Common myeloid progenitor, CD34-positive (primary cell): ENCODE data around the gene DPYSL4.

Experiments
- CTCF ChIA-PET: fragments of 350-600 bp; sonication (Branson Sonifier 250); formaldehyde crosslinking; loops from one replicate; lab custom pipeline; 2021; ENCODE audit warnings: antibody characterized with exemption; lab: Charles Lee
- POLR2A ChIA-PET: fragments of 350-600 bp; sonication (Branson Sonifier 250); formaldehyde crosslinking; loops from one replicate; lab custom pipeline; 2021; ENCODE audit warnings: antibody characterized with exemption; lab: Charles Lee
- DNase-seq, 3 donors: peaks; one replicate each; pipeline versions ENCODE4 v3.0.0 to v3.0.0-alpha.2; 2013
- H3K27ac ChIP-seq, 2 experiments: 1 replicate in 1 of 2; 2 replicates in 1 of 2; pipeline ENCODE4 v1.7.0; 2013; ENCODE audit warnings: inconsistent platforms in 2 of 2, low read length in 2 of 2, mild to moderate bottlenecking in 2 of 2, low read depth in 1 of 2, moderate library complexity in 1 of 2; ENCODE audit not compliant: severe bottlenecking in 2 of 2, insufficient read depth in 1 of 2, poor library complexity in 1 of 2
- H3K27me3 ChIP-seq, 5 experiments: replicated peaks in 2 of 5; 1 replicate in 3 of 5; 2 replicates in 2 of 5; pipeline versions ENCODE4 v1.6.1 to v1.7.0; 2013; ENCODE audit warnings: low read length in 4 of 5, mild to moderate bottlenecking in 2 of 5, moderate library complexity in 2 of 5, inconsistent platforms in 1 of 5; ENCODE audit not compliant: insufficient read depth in 5 of 5, control insufficient read depth in 4 of 5
- H3K36me3 ChIP-seq, 4 experiments: 1 replicate in 2 of 4; 2 replicates in 2 of 4; pipeline versions ENCODE4 v1.6.1 to v1.7.0; 2013; ENCODE audit warnings: low read length in 3 of 4, control low read depth in 1 of 4, mild to moderate bottlenecking in 1 of 4; ENCODE audit not compliant: control insufficient read depth in 4 of 4, insufficient read depth in 4 of 4
- H3K4me1 ChIP-seq, 4 experiments: 1 replicate in 3 of 4; 2 replicates in 1 of 4; pipeline versions ENCODE4 v1.6.1 to v1.7.1; 2013; ENCODE audit warnings: low read length in 3 of 4, mild to moderate bottlenecking in 3 of 4, control low read depth in 1 of 4, inconsistent platforms in 1 of 4, moderate library complexity in 1 of 4; ENCODE audit not compliant: control insufficient read depth in 4 of 4, insufficient read depth in 4 of 4; ENCODE audit errors: control extremely low read depth in 1 of 4
- H3K4me3 ChIP-seq, 7 experiments: 1 replicate in 4 of 7; 2 replicates in 3 of 7; pipeline versions ENCODE4 v1.5.1 to v1.7.0; 2013; ENCODE audit warnings: mild to moderate bottlenecking in 7 of 7, low read length in 6 of 7, moderate library complexity in 6 of 7, inconsistent platforms in 2 of 7, low read depth in 2 of 7, control low read depth in 1 of 7; ENCODE audit not compliant: insufficient read depth in 4 of 7, control insufficient read depth in 1 of 7; ENCODE audit errors: extremely low read depth in 1 of 7
- H3K9me3 ChIP-seq, 5 experiments: 1 replicate in 4 of 5; 2 replicates in 1 of 5; pipeline versions ENCODE4 v1.6.1 to v1.7.1; 2013; ENCODE audit warnings: low read length in 4 of 5, mild to moderate bottlenecking in 2 of 5, inconsistent platforms in 1 of 5, low read depth in 1 of 5, moderate library complexity in 1 of 5; ENCODE audit not compliant: control insufficient read depth in 4 of 5, insufficient read depth in 2 of 5; ENCODE audit errors: control extremely low read depth in 1 of 5
- WGBS: methylation state at CpG from one replicate; pipeline ENCODE4 v1.1.5; 2013; ENCODE audit not compliant: insufficient coverage; 5-methylcytosine and 5-hydroxymethylcytosine counted together

The DPYSL4 gene

GRCh38 chr10:132237396-132237795, 50.6 kb downstream of the DPYSL4 start:
- H3K27me3 ChIP-seq = no peaks in the 10 kb centered on the region
- no peak overlapping the region for H3K4me3 ChIP-seq
- ChIA-PET CTCF (interaction anchor here (1.0 kb wide), 1 partner anchor 112 kb away, joined by 3 read pairs; no protein-coding TSS in a partner anchor), POLR2A (no interaction called here)
- peaks cover 0 to 3% (median 0%) of the 10 kb centered on the region in 4 experiments for H3K36me3 ChIP-seq
- peaks cover 0 to 25% (median 20%) of the 10 kb centered on the region in 4 experiments for H3K4me1 ChIP-seq
- 100% methylated on average over 10 of the region's 15 CpGs for WGBS
- DNase-seq = no peak
- no peak overlapping the region for H3K27ac ChIP-seq
- no peaks in the 10 kb centered on the region for H3K9me3 ChIP-seq

- Histone ChIP-seq H3K4me3 (no peak overlapping the region), H3K4me1 (peaks cover 0 to 20% (median 16%) of the 10 kb centered on the region in 4 experiments), H3K27ac (no peak overlapping the region), H3K27me3 (no peaks in the 10 kb centered on the region), H3K36me3 (peaks cover 0 to 3% (median 0%) of the 10 kb centered on the region in 4 experiments), H3K9me3 (no peaks in the 10 kb centered on the region)
- CTCF ChIA-PET = no interaction called here
- POLR2A ChIA-PET = no interaction called here
- 62% methylated on average over 8 of the region's 9 CpGs for WGBS
- no peak for DNase-seq
Observed at GRCh38 chr10:132237871-132238270, 51.1 kb downstream of the DPYSL4 start.

- Histone ChIP-seq H3K27ac (no peak overlapping the region), H3K4me3 (no peak overlapping the region), H3K4me1 (peaks cover 0 to 13% (median 9%) of the 10 kb centered on the region in 4 experiments), H3K9me3 (no peaks in the 10 kb centered on the region), H3K36me3 (peaks cover 0 to 3% (median 0%) of the 10 kb centered on the region in 4 experiments), H3K27me3 (no peaks in the 10 kb centered on the region)
- ChIA-PET POLR2A (no interaction called here), CTCF (no interaction called here)
- WGBS = 97% methylated on average over 15 of the region's 17 CpGs
- no peak for DNase-seq
Observed at GRCh38 chr10:132238371-132239125, 51.8 kb downstream of the DPYSL4 start.

GRCh38 chr10:132239126-132240031, 52.6 kb downstream of the DPYSL4 start:
- POLR2A ChIA-PET = no interaction called here

GRCh38 chr10:132240156-132240555, 53.4 kb downstream of the DPYSL4 start:
- Histone ChIP-seq H3K9me3 (no peaks in the 10 kb centered on the region), H3K27me3 (no peaks in the 10 kb centered on the region), H3K27ac (no peak overlapping the region), H3K4me1 (peaks cover 0 to 11% (median 2%) of the 10 kb centered on the region in 4 experiments), H3K4me3 (no peak overlapping the region), H3K36me3 (peaks cover 0 to 3% (median 0%) of the 10 kb centered on the region in 4 experiments)
- CTCF ChIA-PET = no interaction called here
- POLR2A ChIA-PET = no interaction called here
- WGBS = 95% methylated on average over 13 of the region's 15 CpGs
- no peak for DNase-seq

More at GRCh38 chr10:132239126-132240031, 52.6 kb downstream of the DPYSL4 start:
- CTCF ChIA-PET = no interaction called here
- Histone ChIP-seq H3K36me3 (peaks cover 0 to 3% (median 0%) of the 10 kb centered on the region in 4 experiments), H3K9me3 (no peaks in the 10 kb centered on the region), H3K4me3 (no peak overlapping the region), H3K27me3 (no peaks in the 10 kb centered on the region), H3K27ac (no peak overlapping the region), H3K4me1 (peaks cover 0 to 11% (median 2%) of the 10 kb centered on the region in 4 experiments)
- WGBS = 97% methylated on average over 18 of the region's 29 CpGs
- DNase-seq = no peak

- peaks cover 0 to 11% (median 2%) of the 10 kb centered on the region in 4 experiments for H3K4me1 ChIP-seq
- over 99% methylated on average over 13 of the region's 16 CpGs for WGBS
- ChIA-PET POLR2A (no interaction called here), CTCF (no interaction called here)
- no peaks in the 10 kb centered on the region for H3K27me3 ChIP-seq
- no peaks in the 10 kb centered on the region for H3K9me3 ChIP-seq
- no peak overlapping the region for H3K27ac ChIP-seq
- DNase-seq = no peak
- H3K36me3 ChIP-seq = peaks cover 0 to 3% (median 0%) of the 10 kb centered on the region in 4 experiments
- no peak overlapping the region for H3K4me3 ChIP-seq
Observed at GRCh38 chr10:132240581-132240980, 53.8 kb downstream of the DPYSL4 start.
